SK-N-SH treated with all-trans-retinoic acid at 6 μM for 48 hours (cell line): ENCODE data around the gene AGTRAP.

Experiments used
- ESRRG ChIP-seq: fragments of 250-450 bp; sonication (Bioruptor Pico); IDR thresholded peaks from 2 replicates; pipeline ENCODE4 v1.6.1; 2021; ENCODE audit warnings: mild to moderate bottlenecking
- TCF4 ChIP-seq: fragments of 250-450 bp; sonication (Bioruptor Pico); IDR thresholded peaks from 2 replicates; pipeline ENCODE4 v1.8.0; 2021; ENCODE audit warnings: mild to moderate bottlenecking, moderate library complexity, borderline replicate concordance
- ZC3H10 ChIP-seq: fragments of 250-450 bp; sonication (Bioruptor Pico); IDR thresholded peaks from 2 replicates; pipeline ENCODE4 v1.5.1; 2021; ENCODE audit warnings: mild to moderate bottlenecking, moderate library complexity
- ZNF8 ChIP-seq: fragments of 450-650 bp; formaldehyde crosslinking; IDR thresholded peaks from 2 replicates; pipeline ENCODE4 v1.5.0; 2020; ENCODE audit warnings: mild to moderate bottlenecking, moderate library complexity
- TF ChIP-seq, protein P1 (sequence below): fragments of 250-450 bp; sonication (Bioruptor Pico); IDR thresholded peaks from 2 replicates; pipeline ENCODE4 v1.5.1; 2020; ENCODE audit warnings: low read depth, mild to moderate bottlenecking, moderate library complexity
- TF ChIP-seq, protein P2 (sequence below): fragments of 250-450 bp; sonication (Bioruptor Pico); IDR thresholded peaks from 2 replicates; pipeline ENCODE4 v1.8.0; 2021; ENCODE audit warnings: low read depth, mild to moderate bottlenecking, moderate library complexity, borderline replicate concordance

- TF ChIP-seq ZC3H10 (CRISPR knock-in tag) (no peak), ESRRG (CRISPR knock-in tag) (no peak), ZNF8 (no peak), TCF4 (CRISPR knock-in tag) (no peak)
- TF ChIP-seq, protein P1, sequence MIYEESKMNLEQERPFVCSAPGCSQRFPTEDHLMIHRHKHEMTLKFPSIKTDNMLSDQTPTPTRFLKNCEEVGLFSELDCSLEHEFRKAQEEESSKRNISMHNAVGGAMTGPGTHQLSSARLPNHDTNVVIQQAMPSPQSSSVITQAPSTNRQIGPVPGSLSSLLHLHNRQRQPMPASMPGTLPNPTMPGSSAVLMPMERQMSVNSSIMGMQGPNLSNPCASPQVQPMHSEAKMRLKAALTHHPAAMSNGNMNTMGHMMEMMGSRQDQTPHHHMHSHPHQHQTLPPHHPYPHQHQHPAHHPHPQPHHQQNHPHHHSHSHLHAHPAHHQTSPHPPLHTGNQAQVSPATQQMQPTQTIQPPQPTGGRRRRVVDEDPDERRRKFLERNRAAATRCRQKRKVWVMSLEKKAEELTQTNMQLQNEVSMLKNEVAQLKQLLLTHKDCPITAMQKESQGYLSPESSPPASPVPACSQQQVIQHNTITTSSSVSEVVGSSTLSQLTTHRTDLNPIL (CRISPR knock-in tag) = no peak
- TF ChIP-seq, protein P2, sequence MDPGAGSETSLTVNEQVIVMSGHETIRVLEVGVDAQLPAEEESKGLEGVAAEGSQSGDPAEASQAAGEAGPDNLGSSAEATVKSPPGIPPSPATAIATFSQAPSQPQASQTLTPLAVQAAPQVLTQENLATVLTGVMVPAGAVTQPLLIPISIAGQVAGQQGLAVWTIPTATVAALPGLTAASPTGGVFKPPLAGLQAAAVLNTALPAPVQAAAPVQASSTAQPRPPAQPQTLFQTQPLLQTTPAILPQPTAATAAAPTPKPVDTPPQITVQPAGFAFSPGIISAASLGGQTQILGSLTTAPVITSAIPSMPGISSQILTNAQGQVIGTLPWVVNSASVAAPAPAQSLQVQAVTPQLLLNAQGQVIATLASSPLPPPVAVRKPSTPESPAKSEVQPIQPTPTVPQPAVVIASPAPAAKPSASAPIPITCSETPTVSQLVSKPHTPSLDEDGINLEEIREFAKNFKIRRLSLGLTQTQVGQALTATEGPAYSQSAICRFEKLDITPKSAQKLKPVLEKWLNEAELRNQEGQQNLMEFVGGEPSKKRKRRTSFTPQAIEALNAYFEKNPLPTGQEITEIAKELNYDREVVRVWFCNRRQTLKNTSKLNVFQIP (CRISPR knock-in tag) = no peak
Measured at GRCh38 chr1:11740258-11741192, 4.6 kb downstream of the AGTRAP start.
